ENCODE measurements around the gene SFPQ.
"Not testable (repeated sequence)": the region's sequence is repeated elsewhere in the genome, so short reads cannot be mapped to it uniquely, and the experiment has no call there.

SFPQ gene

DNA sequence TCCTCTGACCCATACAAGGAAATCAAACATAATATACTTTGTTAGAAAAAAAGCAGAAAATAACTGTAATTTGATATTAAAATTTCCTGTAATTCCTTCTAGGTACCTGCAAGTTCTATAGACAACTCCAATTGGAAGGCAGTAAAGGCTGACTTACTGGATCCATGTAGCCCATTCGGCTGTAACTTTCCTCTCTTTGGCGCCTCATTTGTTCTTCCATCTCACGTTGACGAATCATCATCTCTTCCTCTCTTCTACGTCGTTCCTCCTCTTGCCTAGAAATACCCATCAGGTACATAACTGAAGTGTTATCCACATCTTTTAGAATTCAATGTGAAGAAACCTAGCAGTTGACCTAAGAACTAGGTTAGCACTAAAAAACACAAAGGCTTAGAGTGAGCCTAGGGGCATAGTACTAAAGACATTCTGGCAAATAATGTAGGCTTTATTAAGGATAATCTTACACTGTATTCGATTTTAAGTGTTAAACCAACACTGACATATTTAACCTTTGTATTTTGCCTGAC lies 5.1 kb downstream of the SFPQ start:
- no peak for DNase-seq

DNA sequence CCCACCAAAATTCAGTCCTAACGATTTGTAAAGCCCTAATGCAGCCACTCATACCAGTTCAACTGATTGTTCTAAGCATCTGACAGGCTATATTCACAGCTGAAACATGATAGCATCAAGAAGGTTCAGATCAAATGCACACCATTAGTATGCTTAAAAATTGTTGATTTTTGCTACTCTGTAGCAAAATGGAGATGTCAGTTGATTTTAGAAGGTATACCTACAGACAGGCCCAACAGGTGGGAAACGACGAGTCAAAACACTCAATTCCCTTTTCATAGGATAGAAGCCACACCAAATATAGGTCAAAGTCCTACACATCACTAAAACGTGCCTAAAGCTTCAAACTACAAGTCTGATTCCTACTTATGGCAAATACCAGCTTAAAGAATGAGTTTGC lies 6.7 kb downstream of the SFPQ start:
- DNase-seq, result no peak

DNA sequence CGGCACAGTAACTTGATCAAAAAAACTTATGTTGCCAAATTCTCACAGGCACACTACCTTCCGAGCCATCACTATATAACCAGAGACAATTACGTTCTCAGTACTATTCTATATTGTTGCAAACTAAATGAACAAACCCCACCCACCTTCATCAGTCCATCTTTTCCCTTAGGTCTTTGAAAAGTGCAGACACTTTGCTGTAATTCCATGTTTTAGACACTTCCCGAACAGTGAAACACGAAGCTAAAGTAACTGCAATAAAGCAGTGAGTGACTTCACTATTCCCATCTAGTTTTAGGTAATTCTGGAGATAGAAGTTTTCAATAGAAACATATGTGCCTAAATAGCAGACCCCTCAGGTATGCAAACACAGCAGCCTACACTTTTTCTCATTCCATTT lies 7.7 kb downstream of the SFPQ start:
- DNase-seq, result no peak

DNA sequence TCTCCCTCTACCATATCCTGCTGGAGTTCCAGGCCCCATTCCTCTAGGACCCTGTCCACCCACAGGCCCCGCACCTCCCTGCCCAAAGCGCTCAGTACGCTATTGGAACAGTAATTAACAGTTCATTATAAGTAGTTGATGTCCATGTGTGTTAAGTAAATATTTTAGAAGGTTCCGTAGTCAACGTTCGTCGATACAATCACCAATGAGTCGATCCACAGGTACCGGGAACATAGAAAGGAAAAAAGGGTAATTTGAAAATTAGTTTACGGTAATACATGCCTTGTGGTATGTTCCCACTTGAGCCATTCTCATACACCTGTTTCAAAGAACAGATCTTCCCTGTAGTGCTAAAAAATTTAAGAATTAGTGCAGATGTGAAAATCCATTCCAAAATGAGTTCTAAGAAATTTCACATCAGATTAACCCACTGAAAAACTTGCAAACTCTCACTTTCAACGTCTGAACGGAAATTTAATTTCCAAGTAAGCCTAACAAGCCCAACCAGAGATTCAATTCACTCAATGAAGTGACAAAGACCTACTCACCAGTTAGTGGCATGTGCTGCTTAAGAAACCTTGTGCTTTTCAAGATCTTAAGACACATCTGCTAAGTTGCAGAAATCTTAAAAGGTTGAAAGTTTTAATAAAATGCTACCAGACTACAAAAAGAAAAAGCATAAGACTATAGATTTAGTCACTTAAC lies 8.3 kb downstream of the SFPQ start:
- no peak for DNase-seq

DNA sequence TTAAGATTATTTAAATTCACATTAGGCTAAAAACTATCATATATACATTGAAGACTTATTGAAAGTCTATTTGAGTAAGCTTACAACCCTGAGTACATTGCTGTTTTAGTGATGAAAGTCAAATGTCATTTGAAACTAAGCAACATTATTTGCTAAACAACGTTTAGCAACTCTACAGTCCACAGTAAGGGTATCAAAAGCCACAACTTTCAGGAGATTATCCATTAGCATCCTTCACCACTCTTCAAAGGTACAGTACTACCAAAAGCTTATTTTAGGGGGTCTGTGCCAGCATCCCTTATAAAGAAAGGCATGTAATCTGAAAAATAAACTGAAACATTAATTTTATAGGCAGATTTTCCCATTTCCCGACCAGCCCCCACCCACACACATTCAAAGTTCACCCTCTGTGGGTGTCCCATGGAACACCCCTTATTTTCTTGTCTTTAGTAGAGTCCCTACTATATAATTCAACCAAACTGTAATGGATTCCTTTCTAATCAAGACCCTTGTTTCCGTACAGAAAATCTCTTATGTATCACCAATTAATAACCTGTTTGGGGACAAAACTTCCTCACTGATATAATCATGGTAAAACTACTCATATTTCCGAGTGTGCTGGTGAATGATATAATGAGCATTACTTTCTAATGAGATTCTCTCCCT lies 11.0 kb downstream of the SFPQ start:
- no peak for DNase-seq

DNA sequence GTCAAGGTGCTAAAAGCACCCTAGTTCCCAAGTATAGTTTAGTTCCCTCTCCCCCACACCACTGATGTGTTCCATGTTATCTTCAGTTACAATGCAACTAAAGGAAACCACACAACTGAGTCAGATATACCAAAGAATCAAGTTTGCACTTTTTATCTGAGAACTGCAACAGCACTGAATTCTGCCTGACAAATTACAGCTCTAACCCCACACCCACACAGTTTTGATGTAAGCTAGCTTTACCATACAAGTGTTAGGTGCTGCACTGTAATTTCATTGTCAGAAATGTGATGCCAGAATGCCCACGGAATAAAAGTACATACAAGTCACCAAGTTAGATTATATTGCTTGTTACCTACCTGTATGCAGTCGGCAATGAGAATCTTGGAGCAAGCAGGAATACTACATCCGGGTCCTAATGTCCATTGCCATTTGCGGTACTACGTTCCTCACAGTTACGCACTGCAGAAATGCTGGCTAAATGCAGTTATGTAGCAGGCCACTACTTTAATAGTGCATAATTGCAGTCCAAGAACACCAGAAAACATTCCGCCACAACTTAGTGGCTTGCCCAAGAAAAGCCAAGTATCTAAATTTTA lies 12.1 kb downstream of the SFPQ start:
- DNase-seq, result no peak

DNA sequence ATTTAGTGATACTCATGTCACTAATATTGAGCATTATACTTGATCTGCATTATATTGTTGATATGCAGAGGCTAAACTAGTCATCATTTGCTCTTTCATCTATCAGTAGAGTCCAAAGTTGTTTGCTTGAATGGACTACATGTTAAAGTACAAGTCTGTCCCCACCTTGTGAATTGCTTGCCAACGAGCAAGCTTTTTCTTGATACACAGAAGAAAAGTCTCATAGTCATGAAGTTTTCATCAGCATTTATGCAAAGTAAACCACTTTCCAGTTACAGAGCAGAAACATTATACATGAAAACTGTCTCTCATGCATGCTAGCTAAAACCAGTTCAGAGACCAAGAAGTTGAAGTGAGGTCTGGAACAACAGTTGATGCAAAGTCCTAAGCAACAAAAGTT lies 13.0 kb downstream of the SFPQ start:
- no peak for DNase-seq

DNA sequence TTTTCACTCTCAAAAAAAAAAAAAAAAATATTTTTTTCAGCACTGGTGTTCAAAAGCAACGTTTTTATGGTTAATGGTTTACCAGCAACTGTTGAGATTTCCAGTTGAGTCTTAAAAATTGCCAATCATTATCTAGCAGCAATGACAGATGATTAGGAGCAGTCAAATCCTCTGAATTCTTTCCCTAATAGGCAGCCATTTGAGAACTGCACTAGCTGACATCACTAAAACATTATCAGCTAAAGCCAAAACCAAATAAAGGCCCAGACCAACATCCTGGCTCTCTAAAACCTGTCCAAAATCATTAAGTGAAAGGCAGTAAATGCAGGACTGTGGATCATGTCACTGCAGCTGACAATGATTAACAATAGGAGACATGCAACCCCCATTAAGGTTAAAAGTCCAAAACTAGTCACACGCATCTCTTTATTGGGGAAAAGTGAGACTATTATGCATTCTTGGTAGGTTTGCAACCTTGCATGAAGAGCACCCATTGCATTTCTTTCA lies 14.0 kb downstream of the SFPQ start:
- DNase-seq, result no peak

DNA sequence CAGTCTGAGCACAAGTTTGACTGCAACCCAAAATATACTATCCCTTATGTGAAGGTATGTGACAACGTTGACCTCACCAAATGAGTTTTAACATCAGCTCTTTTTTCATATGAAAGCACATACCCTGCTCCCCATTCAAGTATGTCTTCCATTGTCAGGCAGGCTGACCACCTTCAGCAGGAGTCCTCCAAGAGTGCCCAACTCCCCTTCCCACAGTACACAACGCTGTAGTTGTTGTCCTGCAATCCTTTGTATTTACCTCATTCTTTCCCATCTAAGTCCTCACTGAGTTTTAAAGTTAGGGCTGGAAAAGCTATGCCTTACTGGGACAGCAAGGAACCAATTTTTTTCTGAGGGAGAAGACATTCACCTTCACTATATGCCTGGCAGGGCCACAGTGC lies 14.7 kb downstream of the SFPQ start:
- no peak for DNase-seq

DNA sequence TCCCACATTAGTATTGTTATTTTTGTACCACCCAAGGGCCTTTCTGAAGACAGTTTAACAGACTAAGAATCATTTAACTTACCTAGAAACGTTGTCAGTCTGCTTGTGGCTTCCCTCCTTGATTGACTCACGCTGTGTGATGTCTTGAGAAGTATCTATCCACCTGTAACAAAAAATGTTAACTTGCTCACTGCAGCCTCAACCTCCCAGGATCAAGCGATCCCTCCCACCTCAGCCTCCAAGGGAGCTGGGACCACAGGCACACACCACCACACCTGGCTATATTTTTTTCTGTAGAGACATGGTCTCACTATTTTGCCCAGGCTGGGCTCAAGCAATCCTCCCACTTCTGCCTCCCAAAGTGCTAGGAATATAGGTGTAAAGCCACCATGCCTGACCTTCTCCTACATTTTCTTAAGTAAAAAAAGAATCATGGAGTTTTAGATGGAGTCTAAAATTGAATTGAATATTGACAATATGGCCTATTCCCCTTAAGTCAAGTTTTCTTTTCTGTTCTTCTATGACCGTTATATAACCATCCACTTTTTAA lies 15.6 kb downstream of the SFPQ start:
- DNase-seq, result no peak

DNA sequence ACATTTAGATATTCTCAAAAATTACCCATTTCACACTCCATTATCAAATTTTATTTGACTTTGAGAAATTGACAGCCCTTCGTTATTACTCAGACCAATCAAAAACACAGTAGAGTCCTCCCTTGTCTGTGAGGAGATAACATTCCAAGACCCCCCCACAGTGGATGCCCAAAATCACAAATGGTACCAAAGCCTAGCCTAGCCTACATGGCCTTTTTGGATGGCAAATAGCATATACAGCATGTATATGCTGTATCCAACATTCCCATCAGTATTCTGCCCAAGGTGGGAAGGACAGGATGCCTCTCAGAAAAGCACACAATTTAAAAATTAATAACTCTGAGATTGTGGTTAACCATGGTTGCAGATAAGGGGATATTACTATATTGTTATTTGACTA lies 17.3 kb downstream of the SFPQ start:
- DNase-seq, result no peak

DNA sequence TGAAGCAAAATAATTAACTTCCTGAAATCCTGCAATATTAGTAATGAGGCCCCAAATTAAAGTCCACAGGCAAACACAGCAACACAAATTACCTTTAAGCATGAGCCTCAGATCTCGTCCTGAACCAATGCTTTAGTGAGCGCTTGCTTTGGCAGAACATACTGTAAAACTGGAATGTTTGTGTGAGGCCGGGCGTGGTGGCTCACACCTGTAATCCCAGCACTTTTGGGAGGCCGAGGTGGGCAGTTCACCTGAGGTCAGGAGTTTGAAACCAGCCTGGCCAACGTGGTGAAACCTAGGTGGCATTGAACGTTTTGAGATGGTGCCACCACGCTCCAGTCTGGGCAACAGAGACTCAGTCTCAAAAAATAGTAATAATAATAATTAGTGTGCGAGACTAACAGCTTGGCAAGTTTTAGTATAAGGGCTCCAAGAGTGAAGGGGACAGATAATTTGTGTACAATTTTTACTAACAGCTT lies 17.8 kb downstream of the SFPQ start:
- DNase-seq, result no peak

DNA sequence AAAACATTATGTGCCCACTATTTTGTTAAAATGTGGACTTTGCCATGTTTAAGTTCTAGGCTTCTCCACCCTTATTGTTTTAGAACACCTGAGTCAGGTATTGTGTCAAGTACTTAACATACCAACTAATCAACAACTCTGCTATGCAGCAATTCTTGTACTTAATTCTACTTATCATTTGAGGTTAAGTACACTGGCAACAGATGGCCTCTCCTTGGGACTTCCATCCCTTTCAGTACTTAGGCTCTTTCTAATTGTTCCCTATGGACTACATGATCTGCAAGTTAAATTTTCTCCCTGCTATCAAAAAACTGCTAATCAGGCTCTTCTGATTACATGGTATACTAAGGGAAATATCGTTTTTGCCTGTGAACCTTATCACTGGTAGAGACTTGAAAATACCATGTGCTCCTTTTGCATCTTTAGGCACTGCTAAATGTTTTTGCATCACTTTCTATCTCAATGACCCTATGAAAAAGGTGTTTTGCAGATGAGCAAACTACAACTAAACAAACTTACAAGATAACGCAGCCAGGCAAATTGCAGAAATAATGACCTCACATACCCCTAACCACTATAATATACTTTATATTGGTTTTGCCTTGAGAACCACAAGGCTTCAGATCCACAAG lies 18.9 kb downstream of the SFPQ start:
- DNase-seq, result peak; percentile 42

DNA sequence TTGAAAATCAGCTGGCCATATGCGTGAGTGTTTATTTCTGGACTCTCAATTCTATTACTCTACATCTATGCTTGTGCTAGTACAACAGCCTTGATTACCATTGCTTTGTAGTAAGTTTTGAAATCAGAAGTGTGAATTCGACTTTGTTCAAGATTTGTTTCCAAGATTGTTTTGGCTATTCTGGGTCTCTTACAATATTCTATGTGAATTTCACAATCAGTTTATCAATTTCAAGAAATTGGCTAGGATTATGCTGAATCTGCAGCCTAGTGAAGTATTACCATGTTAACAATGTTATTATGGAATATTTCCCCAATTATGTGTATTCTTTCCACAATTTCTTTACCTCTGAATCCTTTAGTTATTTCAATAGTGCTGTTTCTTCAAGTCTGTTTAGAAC lies 19.5 kb downstream of the SFPQ start:
- no peak for DNase-seq

DNA sequence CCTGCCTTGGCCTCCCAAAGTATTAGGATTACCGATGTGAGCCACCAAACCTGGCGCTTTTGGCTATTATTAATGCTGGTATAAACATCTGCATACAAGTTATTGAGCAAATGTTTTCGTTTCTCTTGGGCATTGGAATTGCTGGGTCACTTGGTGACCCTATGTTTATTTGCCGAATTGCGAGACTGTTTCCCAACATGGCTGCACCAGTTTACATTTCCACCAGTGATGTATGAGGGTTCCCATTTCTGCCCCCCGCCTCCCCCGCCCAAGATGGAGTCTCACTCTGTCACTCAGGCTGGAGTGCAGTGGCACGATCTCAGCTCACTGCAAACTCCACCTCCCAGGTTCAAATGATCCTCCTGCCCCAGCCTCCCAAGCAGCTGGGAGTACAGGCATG lies 20.9 kb downstream of the SFPQ start:
- no peak for DNase-seq

DNA sequence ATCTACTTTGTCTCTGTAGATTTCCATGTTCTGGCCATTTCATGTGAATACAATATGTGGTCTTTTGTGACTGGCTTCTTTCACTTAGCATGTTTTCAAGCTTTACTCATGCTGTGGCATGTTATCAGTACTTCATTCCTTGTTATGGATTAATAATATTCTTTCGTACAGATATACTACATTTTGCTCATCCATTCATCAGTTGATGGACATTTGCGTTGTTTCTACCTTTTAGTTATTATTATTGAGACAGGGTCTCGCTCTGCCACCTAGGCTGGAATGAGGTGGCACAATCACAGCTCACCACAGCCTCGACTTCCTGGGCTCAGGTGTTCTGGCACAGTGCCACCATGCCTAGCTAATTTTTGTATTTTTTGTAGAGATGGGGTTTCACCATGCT lies 21.4 kb downstream of the SFPQ start:
- no peak for DNase-seq

DNA sequence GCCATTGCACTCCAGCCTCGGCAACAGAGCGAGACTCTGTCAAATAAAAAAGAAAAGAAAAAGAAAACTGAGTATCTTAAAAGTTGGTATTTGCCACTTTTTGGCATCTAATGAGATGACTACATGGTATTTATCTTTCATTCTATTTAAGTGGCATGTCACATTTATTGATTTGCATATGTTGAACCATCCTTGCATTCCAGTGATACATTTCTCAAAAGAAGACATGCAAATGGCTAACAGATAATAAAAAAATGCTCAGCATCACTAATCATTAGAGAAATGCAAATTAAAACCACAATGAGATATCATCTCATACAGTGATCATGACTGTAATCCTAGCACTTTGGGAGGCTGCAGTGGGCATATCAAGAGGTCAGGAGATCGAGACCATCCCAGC lies 28.1 kb downstream of the SFPQ start:
- DNase-seq, result no peak

DNA sequence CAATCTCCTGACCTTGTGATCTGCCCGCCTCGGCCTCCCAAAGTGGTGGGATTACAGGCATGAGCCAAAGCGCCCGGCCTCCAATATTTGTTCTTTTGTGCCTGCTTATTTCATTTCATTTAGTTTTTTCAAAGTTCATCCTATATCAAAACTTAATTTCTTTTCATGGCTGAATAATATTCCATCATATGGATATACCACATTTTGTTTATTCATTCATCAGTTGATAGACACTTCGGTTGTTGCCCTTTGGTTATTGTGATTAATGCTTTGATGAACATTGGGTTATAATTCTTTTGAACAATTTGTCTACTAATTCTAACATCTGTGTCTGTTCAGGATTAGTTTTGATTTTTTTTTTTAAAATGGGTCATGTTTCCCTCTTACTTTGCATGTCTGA lies 41.7 kb downstream of the SFPQ start:
- no peak for DNase-seq

DNA sequence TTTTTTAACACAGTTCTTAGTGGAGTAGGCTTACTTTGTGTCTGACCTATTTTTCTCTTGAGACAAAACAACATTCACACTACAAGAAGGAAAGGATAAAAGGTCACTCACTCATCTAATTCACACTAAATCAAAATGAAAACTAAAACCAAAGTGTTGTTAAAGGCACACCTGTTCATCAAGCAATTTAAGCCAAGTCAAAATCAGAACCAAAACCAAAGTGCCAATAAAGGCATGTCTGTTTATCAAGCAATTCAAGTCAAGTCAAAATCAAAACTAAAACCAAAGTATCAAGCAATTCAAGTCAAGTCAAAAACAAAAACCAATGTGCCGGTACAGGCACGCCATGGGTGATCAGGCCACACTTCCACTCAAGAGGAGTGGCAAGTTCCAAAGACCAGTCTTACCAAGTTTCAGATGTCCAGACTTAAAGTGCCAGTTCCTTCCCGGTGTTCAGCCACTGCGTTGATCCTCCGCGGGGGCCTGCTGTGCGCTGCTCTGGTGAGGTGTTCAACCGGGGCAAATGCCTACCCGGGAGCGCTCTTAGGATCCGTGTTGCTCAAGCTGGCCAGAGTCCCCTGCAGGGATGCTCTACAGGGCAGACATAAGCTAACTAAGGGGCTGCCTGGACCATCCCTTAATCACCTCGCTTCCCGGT lies 46.9 kb downstream of the SFPQ start:
- not testable (repeated sequence) for DNase-seq

DNA sequence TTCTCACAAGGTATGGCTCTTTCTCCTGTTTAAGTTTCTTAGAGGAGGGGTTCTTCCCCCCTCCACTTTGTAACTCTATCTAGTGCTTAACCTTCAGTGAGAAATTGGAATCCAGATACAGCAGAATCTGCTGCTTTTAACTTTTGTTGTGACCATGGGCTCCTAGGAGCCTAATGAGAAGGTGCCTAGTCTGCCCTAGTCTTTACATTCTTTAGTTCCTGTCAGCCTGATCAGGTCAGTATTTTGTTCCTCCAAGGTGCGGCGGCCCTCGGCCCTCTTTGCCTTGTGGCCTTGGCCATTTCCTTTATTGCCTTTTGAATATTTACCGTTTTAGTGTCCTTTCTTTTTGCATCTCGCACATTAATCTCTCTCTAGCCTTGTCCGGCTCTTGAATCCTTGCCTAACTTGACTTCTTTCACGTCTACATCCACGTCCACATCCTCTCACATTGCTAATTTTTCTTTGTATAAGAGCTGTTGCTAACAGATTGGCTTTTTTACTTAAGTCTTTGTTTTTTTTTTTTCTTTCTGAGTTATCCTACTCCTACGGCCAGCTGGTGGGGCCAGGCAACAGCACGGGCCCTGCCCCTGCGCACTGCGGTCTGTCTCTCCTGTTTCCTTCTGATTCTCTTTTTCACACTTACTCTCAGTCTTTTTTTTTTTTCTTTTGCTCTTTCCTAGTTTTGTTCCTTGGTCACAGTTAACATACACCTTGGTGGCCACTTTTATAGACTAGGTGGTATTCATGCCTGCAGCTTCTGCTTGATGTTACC lies 49.0 kb downstream of the SFPQ start:
- no peak for DNase-seq

DNA sequence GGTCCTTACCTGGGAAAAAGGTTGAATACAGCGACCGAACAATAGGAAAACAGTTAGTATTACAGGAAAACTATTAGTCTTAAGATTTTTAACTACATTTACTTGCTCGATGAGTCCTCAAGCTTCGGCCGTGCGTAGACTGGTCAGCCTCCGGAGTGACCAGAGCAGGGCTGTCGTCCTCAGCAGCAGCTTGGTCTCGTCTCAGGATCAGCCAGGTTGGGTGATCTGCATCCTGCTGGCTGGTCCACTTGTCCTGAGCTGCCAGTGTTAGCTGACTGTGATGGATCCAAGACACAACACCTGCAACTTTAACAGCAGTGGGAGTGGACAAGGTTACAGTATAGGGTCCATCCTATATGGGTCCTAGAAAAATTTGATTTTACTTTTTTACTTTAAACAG lies 50.2 kb downstream of the SFPQ start:
- not testable (repeated sequence) for DNase-seq

DNA sequence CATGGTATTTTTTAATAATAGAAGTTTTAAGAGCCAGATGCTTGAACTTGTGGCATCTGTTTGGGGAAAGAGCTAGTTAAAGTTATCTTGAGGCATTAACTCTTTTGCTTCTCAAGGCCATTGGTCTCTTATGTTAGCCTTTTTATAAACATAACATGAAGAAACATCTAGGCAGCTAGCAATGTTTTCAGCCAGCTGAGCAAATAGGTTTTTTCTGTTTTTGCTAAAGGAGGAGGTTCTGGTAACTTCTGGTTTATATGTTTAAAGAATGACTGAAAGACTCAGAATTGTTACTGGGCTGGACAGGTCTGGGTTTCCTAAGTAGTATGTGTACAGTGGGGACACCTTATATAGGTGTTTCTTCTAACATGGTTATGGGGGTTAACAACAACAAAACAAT lies 50.7 kb downstream of the SFPQ start:
- not testable (repeated sequence) for DNase-seq

Measured in NCI-H1105 treated with DMSO at 0.1 percent for 48 hours (cell line).